KMS-11 (cell line): Measurements from ENCODE around the gene TEAD1.

Source experiments
- H2AFZ ChIP-seq: fragments of 200-600 bp; sonication (generic); 2 replicates; pipeline ENCODE4 v1.6.1; 2016; ENCODE audit warnings: antibody characterized with exemption, mixed run types, low read depth
- H3K27ac ChIP-seq: fragments of 200-600 bp; sonication (generic); 2 replicates; pipeline ENCODE4 v1.6.1; 2016; ENCODE audit warnings: mild to moderate bottlenecking, mixed run types
- H3K27me3 ChIP-seq: fragments of 200-600 bp; sonication (generic); 2 replicates; pipeline ENCODE4 v1.6.1; 2017; ENCODE audit warnings: mild to moderate bottlenecking, low read depth, mixed run types, moderate library complexity; ENCODE audit not compliant: insufficient read depth
- H3K36me3 ChIP-seq: fragments of 200-600 bp; sonication (generic); 2 replicates; pipeline ENCODE4 v1.6.1; 2017; ENCODE audit warnings: mild to moderate bottlenecking, mixed run types; ENCODE audit not compliant: insufficient read depth
- H3K4me1 ChIP-seq: fragments of 200-600 bp; sonication (generic); 2 replicates; pipeline ENCODE4 v1.6.1; 2016; ENCODE audit warnings: mild to moderate bottlenecking, low read depth, mixed run types; ENCODE audit not compliant: poor library complexity, severe bottlenecking
- H3K4me2 ChIP-seq: fragments of 200-600 bp; sonication (generic); 2 replicates; pipeline ENCODE4 v1.7.0; 2016; ENCODE audit warnings: mild to moderate bottlenecking, mixed run types
- H3K4me3 ChIP-seq: fragments of 200-600 bp; sonication (generic); IDR thresholded peaks from 2 replicates; pipeline ENCODE4 v1.6.1; 2017; ENCODE audit warnings: low read depth, low read length, mixed read lengths; ENCODE audit not compliant: insufficient read depth
- H3K79me2 ChIP-seq: fragments of 200-600 bp; sonication (generic); 2 replicates; pipeline ENCODE4 v1.6.1; 2016; ENCODE audit warnings: low read depth, mixed run types; ENCODE audit not compliant: insufficient read depth
- H3K9ac ChIP-seq: fragments of 200-600 bp; sonication (generic); 2 replicates; pipeline ENCODE4 v1.6.1; 2016; ENCODE audit warnings: mild to moderate bottlenecking, mixed run types
- H4K20me1 ChIP-seq: fragments of 200-600 bp; sonication (generic); 2 replicates; pipeline ENCODE4 v1.6.1; 2016; ENCODE audit warnings: mild to moderate bottlenecking, mixed run types; ENCODE audit not compliant: insufficient read depth
- CTCF ChIP-seq: fragments of 200-600 bp; sonication (generic); conservative IDR thresholded peaks from 2 replicates; pipeline ENCODE4 v1.6.1; 2017; ENCODE audit warnings: low read depth, mild to moderate bottlenecking, antibody characterized with exemption, low read length, moderate library complexity, mixed read lengths

The TEAD1 gene

GRCh38 chr11:12841946-12842630 lies 167.9 kb downstream of the TEAD1 start:
- no peak overlapping the region for H2AFZ ChIP-seq
- no peak overlapping the region for H3K27ac ChIP-seq
- H3K4me2 ChIP-seq = peak overlapping the region; percentile 38; the same call in 1 of the 2 replicates
- peaks cover 73% of the 10 kb centered on the region for H3K4me1 ChIP-seq
- H3K9ac ChIP-seq = no peak overlapping the region
- no peak overlapping the region for H3K4me3 ChIP-seq
- no peaks in the 10 kb centered on the region for H4K20me1 ChIP-seq
- no peak for TF ChIP-seq CTCF
- H3K27me3 ChIP-seq = no peaks in the 10 kb centered on the region
- peaks cover 55% of the 10 kb centered on the region for H3K79me2 ChIP-seq
- no peaks in the 10 kb centered on the region for H3K36me3 ChIP-seq

GRCh38 chr11:12842933-12843636 lies 168.9 kb downstream of the TEAD1 start:
- Histone ChIP-seq H3K4me2 (peak overlapping the region; percentile 38), H3K27me3 (no peaks in the 10 kb centered on the region), H3K4me1 (peaks cover 78% of the 10 kb centered on the region), H3K36me3 (no peaks in the 10 kb centered on the region), H2AFZ (no peak overlapping the region), H3K79me2 (peaks cover 49% of the 10 kb centered on the region), H4K20me1 (no peaks in the 10 kb centered on the region), H3K4me3 (no peak overlapping the region), H3K27ac (no peak overlapping the region), H3K9ac (no peak overlapping the region)
- TF ChIP-seq CTCF = no peak

GRCh38 chr11:12845163-12845562 lies 170.9 kb downstream of the TEAD1 start:
- Histone ChIP-seq H4K20me1 (0 out of 2 replicates have a peak, but pooled peaks cover 10% of the 10 kb centered on the region), H3K27ac (no peak overlapping the region), H3K36me3 (no peaks in the 10 kb centered on the region), H3K4me2 (peak overlapping the region; percentile 22; the same call in 1 of the 2 replicates), H3K4me1 (peaks cover 80% of the 10 kb centered on the region), H3K9ac (no peak overlapping the region), H2AFZ (no peak overlapping the region), H3K4me3 (no peak overlapping the region), H3K27me3 (no peaks in the 10 kb centered on the region), H3K79me2 (peaks cover 52% of the 10 kb centered on the region)
- TF ChIP-seq CTCF = no peak

GRCh38 chr11:12845739-12846358 lies 171.6 kb downstream of the TEAD1 start:
- no peak overlapping the region for H2AFZ ChIP-seq
- no peak for TF ChIP-seq CTCF
- no peaks in the 10 kb centered on the region for H3K36me3 ChIP-seq
- no peak overlapping the region for H3K9ac ChIP-seq
- H3K4me3 ChIP-seq = no peak overlapping the region
- H3K4me1 ChIP-seq = peaks cover 84% of the 10 kb centered on the region
- H3K27me3 ChIP-seq = no peaks in the 10 kb centered on the region
- peak overlapping the region; percentile 22; the same call in 1 of the 2 replicates for H3K4me2 ChIP-seq
- peak overlapping the region; percentile 34; the same call in 1 of the 2 replicates for H3K27ac ChIP-seq
- peaks cover 59% of the 10 kb centered on the region for H3K79me2 ChIP-seq
- H4K20me1 ChIP-seq = 0 out of 2 replicates have a peak, but pooled peaks cover 10% of the 10 kb centered on the region
